NCI-H187 treated with DMSO at 0.1 percent for 48 hours (cell line): ENCODE measurements around the gene RABGAP1L.
"Not testable (repeated sequence)": the region's sequence is repeated elsewhere in the genome, so short reads cannot be mapped to it uniquely, and the experiment has no call there.

Experiments
- DNase-seq: peaks from one replicate; lab custom pipeline; 2025; lab: John Stamatoyannopoulos, UW

Gene RABGAP1L

DNA sequence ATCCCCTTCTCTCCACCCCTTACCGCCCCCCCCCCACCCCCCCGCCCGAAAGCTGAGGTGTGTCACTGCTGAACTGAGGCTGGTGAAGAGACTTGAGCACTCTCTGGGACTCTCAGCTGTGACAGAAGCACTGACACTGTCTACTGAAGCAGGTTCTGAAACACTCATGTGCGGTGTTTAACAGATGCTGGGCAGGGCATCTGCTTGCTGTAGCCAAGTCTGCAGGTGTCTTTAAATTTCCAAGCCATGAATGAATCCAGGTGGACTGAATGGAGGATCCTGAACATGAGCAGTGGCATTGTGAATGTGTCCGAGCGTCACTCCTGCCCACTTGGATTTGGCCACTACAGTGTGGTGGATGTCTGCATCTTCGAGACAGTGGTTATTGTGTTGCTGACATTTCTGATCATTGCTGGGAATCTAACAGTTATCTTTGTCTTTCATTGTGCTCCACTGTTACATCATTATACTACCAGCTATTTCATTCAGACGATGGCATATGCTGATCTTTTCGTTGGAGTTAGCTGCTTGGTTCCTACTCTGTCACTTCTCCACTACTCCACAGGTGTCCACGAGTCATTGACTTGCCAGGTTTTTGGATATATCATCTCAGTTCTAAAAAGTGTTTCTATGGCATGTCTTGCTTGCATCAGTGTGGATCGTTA, 288.7 kb downstream of the RABGAP1L start, which contains the start of gene GPR52:
Gene GPR52 (plus strand): TSS at position 99 of the 665 bp plus-strand sequence. CDS start 148 bp downstream, at position 247.
- no peak for DNase-seq

- DNase-seq = no peak
Measured at GRCh38 chr1:174448531-174448883, 289.2 kb downstream of the RABGAP1L start.

DNA sequence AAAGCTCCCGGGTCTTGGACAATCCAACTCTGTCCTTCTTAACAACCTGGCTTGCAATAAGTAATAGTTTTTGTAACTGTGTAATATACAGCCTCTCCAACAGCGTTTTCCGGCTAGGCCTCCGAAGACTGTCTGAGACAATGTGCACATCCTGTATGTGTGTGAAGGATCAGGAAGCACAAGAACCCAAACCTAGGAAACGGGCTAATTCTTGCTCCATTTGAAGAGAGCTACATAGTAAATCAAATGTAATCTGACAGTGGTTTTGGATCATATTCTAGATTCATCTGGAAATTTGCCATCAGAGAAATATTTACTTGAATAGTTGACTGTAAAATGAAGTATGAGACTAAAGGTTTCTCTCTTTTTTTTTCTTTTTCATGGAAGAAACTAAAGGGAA, 289.7 kb downstream of the RABGAP1L start:
- no peak for DNase-seq

- no peak for DNase-seq
Measured at GRCh38 chr1:174451408-174451807, 292.1 kb downstream of the RABGAP1L start.

DNA sequence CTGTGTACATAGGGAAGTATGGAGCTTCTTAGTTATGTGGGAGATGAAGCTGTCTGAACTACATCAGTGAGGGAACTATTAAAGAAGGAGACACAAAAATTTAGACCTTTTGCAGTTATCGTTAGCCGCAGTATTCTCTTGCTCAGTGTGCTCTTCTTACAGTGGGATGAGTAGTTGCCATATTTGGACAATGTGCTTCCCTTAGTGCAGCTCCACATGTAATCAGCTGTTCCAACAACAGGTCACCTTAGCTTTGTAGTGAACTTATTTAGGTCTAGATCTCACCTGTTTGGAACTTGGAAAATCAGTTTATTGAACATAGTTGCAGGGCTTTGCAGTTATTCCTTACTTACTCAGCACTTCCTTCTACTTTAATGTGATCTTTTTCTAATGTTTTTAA, 306.5 kb downstream of the RABGAP1L start:
- no peak for DNase-seq

DNA sequence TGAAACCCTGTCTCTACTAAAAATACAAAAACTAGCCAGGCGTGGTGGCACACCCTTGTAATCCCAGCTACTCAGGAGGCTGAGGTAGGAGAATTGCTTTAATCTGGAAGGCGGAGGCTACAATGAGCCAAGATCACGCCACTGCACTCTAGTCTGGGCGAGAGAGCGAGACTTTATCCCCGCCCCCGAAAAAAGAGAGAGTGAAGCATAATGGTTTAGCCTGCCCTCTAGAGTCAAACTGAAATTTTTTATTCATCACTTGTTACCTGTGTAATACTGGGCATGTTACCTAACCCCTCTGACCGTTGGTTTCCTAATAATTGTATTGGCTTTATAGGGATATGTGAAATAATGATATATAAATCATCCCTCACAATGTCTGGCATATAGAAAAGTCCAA, 307.3 kb downstream of the RABGAP1L start:
- no peak for DNase-seq

- no peak for DNase-seq
Measured at GRCh38 chr1:174469052-174469451, 309.7 kb downstream of the RABGAP1L start.

DNA sequence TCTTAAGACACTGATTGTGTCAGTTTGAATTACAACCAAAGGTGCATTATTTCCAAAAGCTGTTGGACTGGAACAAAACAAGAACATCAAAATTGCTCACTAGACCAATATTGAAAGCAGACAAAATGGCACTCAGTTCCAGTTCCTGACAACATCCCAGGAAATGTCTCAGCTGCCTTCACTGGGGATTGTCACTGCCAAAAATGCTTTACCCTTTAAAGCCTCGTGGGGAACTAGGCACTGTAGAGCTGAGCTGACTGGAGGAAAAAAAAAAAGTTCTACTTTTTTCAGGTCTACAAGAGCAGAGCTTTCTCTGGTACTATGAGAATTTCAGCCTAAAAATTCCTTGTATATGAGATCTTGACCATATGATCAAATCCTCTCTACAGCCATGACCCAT, 310.4 kb downstream of the RABGAP1L start:
- DNase-seq = no peak

- no peak for DNase-seq
Measured at GRCh38 chr1:174479281-174479680, 320.0 kb downstream of the RABGAP1L start.

DNA sequence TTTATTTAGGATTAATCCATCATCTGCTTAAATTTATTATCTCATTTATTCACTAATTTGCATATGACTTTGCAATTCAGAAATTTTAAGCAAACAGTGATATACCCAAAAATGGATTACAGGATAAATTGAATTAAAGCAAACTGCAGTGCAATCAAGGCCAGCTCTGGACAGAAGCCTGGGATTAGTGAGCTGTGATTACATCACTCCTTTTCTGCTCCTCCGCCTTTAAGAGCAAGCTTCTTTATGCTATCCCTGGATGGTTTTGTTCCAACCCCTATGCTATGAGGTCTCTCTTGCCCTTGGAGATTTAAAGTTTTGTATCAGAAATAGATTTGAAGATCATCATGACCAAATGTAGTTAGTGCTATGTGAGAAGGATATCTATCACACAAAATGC, 321.0 kb downstream of the RABGAP1L start:
- DNase-seq = no peak

GRCh38 chr1:174491606-174492005, 332.3 kb downstream of the RABGAP1L start:
- DNase-seq = no peak

- no peak for DNase-seq
Measured at GRCh38 chr1:174497478-174497877, 338.2 kb downstream of the RABGAP1L start.

DNA sequence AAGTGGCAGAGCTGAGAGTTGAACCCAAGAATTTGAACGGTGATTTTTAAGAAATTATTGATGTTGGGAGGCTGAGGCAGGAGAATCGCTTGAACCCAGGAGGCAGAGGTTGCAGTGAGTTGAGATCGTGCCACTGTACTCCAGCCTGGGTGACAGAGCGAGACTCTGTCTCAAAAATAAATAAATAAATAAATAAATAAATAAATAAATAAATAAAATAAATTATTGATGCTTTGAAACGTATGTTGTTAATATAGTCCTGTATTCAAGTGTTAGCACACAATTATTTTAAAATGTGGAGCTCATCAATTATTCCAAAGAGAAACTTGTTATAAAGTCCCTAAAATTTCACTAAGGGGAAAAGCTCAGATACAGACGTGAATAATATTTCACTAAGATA, 357.4 kb downstream of the RABGAP1L start:
- DNase-seq = not testable (repeated sequence)

DNA sequence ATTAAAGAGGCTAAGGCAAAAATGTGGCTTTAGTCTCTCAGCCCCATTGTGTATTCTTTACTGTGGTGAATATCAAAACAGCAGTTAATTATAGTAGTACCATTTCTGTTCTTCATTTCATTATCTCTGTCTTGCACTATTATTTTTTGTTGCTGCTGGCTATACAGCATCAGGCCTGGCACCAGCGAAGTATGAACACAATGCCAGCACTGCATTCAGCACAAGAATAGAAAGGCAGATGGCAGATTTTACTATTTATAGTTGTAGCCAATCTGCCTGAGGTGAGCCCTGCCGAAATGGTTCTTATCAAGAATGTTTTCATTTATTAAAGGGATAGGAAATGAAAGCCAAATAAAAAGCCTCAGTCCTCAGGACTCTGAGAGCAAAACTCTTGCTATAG, 360.5 kb downstream of the RABGAP1L start:
- no peak for DNase-seq

DNA sequence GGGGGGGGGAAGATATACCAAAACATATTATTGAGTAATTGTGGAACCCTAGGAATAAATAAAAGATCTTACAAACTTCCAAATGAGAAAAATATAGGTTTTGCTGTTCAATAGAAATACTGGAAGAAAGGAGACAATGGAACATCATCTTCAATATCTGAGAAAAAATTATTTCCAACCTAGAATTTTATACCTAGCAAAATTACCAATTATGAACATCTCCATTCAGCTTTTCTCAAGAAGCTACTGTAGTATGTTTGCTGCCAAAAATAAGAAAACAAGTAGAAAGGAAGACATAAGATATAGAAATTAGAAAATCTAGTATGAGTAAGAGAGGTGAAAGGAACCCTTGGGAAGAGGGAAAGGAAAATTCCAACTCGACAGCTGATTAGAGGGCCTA, 372.4 kb downstream of the RABGAP1L start:
- no peak for DNase-seq

DNA sequence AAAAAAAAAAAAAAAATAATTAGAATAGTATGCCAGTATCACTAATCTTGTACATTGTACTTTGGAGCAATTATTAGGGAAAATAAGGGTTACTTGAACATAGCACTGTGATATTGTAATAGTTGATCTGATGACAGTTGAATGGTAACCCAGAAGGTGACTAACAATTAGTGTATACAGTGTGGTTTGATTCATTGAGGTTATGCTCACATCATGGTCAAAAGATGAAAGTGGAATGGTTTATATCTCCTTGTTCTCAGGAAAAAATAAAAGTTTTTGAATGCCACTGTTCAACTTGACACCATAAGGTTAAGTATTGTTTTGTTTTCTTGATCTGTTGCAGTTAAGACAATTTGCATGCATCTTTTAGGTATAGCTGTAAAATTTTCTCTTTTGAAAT, 375.5 kb downstream of the RABGAP1L start:
- no peak for DNase-seq

- no peak for DNase-seq
Measured at GRCh38 chr1:174535207-174535606, 375.9 kb downstream of the RABGAP1L start.

DNA sequence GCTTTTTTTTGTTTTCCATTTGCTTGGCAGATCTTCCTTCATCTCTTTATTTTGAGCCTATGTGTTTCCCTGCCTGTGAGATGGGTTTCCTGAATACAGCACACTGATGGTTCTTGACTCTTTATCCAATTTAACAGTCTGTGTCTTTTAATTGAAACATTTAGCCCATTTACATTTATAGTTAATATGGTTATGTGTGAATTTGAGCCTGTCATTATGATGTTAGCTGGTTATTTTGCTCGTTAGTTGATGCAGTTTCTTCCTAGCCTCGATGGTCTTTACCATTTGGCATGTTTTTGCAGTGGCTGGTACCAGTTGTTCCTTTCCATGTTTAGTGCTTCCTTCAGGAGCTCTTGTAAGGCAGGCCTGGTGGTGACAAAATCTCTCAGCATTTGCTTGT, 384.1 kb downstream of the RABGAP1L start:
- DNase-seq = not testable (repeated sequence)

DNA sequence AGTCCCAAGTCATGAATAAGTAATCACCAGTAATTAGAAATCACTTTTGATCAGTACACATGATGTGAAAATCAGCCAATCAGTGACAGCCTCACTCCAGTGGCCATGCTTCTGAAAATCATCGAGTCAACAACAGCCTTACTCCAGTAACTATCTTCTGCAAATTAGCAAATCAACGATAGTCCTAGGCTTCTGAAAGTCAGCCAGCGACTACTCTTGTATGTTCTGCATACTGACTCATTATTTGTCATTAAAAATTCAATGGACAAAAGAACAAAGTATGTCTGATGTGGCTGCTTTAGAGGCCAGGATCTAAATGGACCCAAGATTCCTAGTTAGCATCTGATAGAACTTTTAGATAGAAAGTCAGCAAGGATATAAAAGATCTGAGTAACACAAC, 391.0 kb downstream of the RABGAP1L start:
- no peak for DNase-seq

DNA sequence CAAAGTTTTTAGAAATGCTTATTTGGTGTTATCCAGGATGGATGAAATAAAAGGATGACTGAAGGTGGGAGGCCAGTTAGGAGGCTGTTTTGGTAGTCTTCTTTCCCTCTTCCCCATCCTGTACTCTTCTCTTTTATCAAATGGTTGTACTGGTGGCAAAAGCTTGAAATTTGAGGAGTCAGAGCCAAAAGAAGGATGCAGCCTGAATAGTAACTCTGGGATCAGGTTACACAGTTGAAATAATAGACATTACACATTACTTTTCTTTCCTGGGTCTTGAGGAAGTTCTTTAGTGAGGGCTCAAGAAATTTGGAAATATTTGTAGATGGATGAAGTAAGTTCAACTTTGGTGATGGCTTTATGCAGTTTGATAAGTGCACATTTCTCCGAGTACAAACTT, 397.1 kb downstream of the RABGAP1L start:
- DNase-seq = no peak

GRCh38 chr1:174568551-174568950, 409.2 kb downstream of the RABGAP1L start:
- DNase-seq = no peak

DNA sequence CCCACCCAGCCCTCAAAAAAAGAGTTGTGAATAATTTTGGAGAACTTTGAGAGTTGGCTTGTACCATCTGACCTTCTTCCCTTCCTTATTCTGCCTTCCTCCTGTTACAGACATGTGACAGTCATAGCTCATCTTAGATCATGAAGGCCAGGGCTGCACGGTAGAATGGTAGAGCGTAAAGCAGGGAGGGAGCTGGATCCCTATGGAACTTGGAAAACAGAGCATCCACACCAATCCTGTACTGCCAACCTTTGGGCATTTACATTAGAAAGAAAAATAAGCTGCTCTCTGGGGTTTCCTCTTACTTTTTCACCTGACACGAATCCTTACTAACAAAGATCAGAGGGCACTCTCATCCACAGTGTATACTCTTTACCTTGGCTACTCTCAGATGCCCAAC, 409.9 kb downstream of the RABGAP1L start:
- DNase-seq = no peak

- DNase-seq = no peak
Measured at GRCh38 chr1:174572771-174573170, 413.5 kb downstream of the RABGAP1L start.

GRCh38 chr1:174576120-174576519, 416.8 kb downstream of the RABGAP1L start:
- DNase-seq = not testable (repeated sequence)
